Liver (tissue), 9 donors: ENCODE data around the gene RASAL1. TPM values are rescaled to one million over a fixed set of nuclear protein-coding genes. Genes with fewer than 3 reads are reported as not detected.

Experiments used
- DNase-seq: peaks from one replicate; pipeline ENCODE4 v3.0.0-alpha.2; 2017; ENCODE audit warnings: low spot score
- H3K27ac ChIP-seq, 2 donors: one replicate each; pipeline ENCODE4 v1.7.0; 2013; ENCODE audit warnings: inconsistent platforms in 2 of 2, low read length in 2 of 2, control low read depth in 1 of 2, low read depth in 1 of 2, mild to moderate bottlenecking in 1 of 2
- H3K27me3 ChIP-seq, 4 donors: one replicate each; pipeline versions ENCODE4 v1.6.1 to v1.7.0; 2013; ENCODE audit warnings: low read length in 3 of 4, inconsistent platforms in 1 of 4, mild to moderate bottlenecking in 1 of 4, moderate library complexity in 1 of 4; ENCODE audit not compliant: control insufficient read depth in 4 of 4, insufficient read depth in 4 of 4
- H3K36me3 ChIP-seq, 4 donors: one replicate each; pipeline versions ENCODE4 v1.6.1 to v1.7.0; 2013; ENCODE audit warnings: low read length in 3 of 4, mild to moderate bottlenecking in 3 of 4, low read depth in 1 of 4, moderate library complexity in 1 of 4; ENCODE audit not compliant: control insufficient read depth in 4 of 4, insufficient read depth in 3 of 4
- H3K4me1 ChIP-seq, 4 donors: one replicate each; pipeline versions ENCODE4 v1.6.1 to v1.7.0; 2013; ENCODE audit warnings: low read length in 3 of 4, mild to moderate bottlenecking in 3 of 4, moderate library complexity in 1 of 4; ENCODE audit not compliant: control insufficient read depth in 4 of 4, insufficient read depth in 4 of 4
- H3K4me3 ChIP-seq, 3 donors: one replicate each; pipeline versions ENCODE4 v1.6.1 to v1.7.0; 2013; ENCODE audit warnings: low read length in 3 of 3, control low read depth in 1 of 3, low read depth in 1 of 3, mild to moderate bottlenecking in 1 of 3
- H3K9ac ChIP-seq, 2 donors: one replicate each; pipeline ENCODE4 v1.7.0; 2013; ENCODE audit warnings: low read length in 2 of 2, mild to moderate bottlenecking in 2 of 2, moderate library complexity in 2 of 2, control low read depth in 1 of 2, low read depth in 1 of 2
- H3K9me3 ChIP-seq, 4 donors: one replicate each; pipeline versions ENCODE4 v1.6.1 to v1.7.0; 2013; ENCODE audit warnings: low read length in 3 of 4; ENCODE audit not compliant: control insufficient read depth in 4 of 4
- EGR1 ChIP-seq, 2 donors: IDR thresholded peaks; 2 replicates each; pipeline ENCODE4 v1.6.1; 2016 to 2018; ENCODE audit warnings: antibody characterized with exemption in 2 of 2, low read depth in 2 of 2
- FOXA1 ChIP-seq: IDR thresholded peaks from 2 replicates; pipeline ENCODE4 v1.6.1; 2016; ENCODE audit warnings: antibody characterized with exemption
- FOXA2 ChIP-seq: IDR thresholded peaks from 2 replicates; pipeline ENCODE4 v1.6.1; 2016; ENCODE audit warnings: antibody characterized with exemption
- GABPA ChIP-seq, 2 donors: IDR thresholded peaks in 1 of 2; conservative IDR thresholded peaks in 1 of 2; 2 replicates each; pipeline ENCODE4 v1.6.1; 2016; ENCODE audit warnings: antibody characterized with exemption in 2 of 2, mild to moderate bottlenecking in 1 of 2, moderate library complexity in 1 of 2
- HNF4A ChIP-seq, 2 donors: conservative IDR thresholded peaks; 2 replicates each; pipeline ENCODE4 v1.6.1; 2016; ENCODE audit warnings: antibody characterized with exemption in 2 of 2, mild to moderate bottlenecking in 2 of 2
- HNF4G ChIP-seq: IDR thresholded peaks from 2 replicates; pipeline ENCODE4 v1.6.1; 2016; ENCODE audit warnings: antibody characterized with exemption
- JUND ChIP-seq, 2 donors: IDR thresholded peaks; 2 replicates each; pipeline ENCODE4 v1.6.1; 2016; ENCODE audit warnings: antibody characterized with exemption in 2 of 2
- RAD21 ChIP-seq, 2 donors: IDR thresholded peaks; 2 replicates each; pipeline ENCODE4 v1.6.1; 2016; ENCODE audit warnings: antibody characterized with exemption in 2 of 2, mild to moderate bottlenecking in 2 of 2
- RXRA ChIP-seq, 2 donors: IDR thresholded peaks; 2 replicates each; pipeline ENCODE4 v1.6.1; 2017 to 2018; ENCODE audit warnings: antibody characterized with exemption in 2 of 2, mild to moderate bottlenecking in 1 of 2
- SP1 ChIP-seq: IDR thresholded peaks from 2 replicates; pipeline ENCODE4 v1.6.1; 2018; ENCODE audit warnings: antibody characterized with exemption, mild to moderate bottlenecking
- TAF1 ChIP-seq: conservative IDR thresholded peaks from 2 replicates; pipeline ENCODE4 v1.6.1; 2016; ENCODE audit warnings: antibody characterized with exemption, mild to moderate bottlenecking
- YY1 ChIP-seq: IDR thresholded peaks from 2 replicates; pipeline ENCODE4 v1.6.1; 2016; ENCODE audit warnings: antibody characterized with exemption, mild to moderate bottlenecking
- WGBS: extraction: QIAGEN DNeasy Blood & Tissue Kit; methylation state at CpG from one replicate; pipeline ENCODE4 v1.1.7; 2013; 5-methylcytosine and 5-hydroxymethylcytosine counted together
- polyA plus RNA-seq, 2 donors: library from polyadenylated mRNA; stranded (reverse) in 1 of 2; unstranded in 1 of 2; fragments of 200-250 nt in 1 of 2; fragments of >200 nt in 1 of 2; fragmentation: Nextera tagmentation in 1 of 2; extraction: Ambion mirVana in 1 of 2; gene quantifications; one replicate each; pipeline versions ENCODE4 v1.2.1 to v1.2.3, GENCODE V29; 2013 to 2015
- total RNA-seq, 2 donors: library from RNA; depleted of rRNA; stranded (reverse); fragments of >200 nt; gene quantifications; one replicate each; pipeline ENCODE4 v1.2.3, GENCODE V29; 2014
- TF ChIP-seq, protein P1 (sequence below): IDR thresholded peaks from 2 replicates; pipeline ENCODE4 v1.6.1; 2016; ENCODE audit warnings: antibody characterized with exemption, mild to moderate bottlenecking
- TF ChIP-seq, protein P2 (sequence below): IDR thresholded peaks from 2 replicates; pipeline ENCODE4 v1.6.1; 2016; ENCODE audit warnings: antibody characterized with exemption
- TF ChIP-seq, protein P3 (sequence below): fragments of 150-350 bp; IDR thresholded peaks from 2 replicates; pipeline ENCODE4 v1.5.1; 2017; ENCODE audit warnings: improper control_type of control experiment, low read depth, low read length; ENCODE audit not compliant: missing input control
- donor health status: healthy.
- donor health status: healthy.
- donor health status: healthy.
- donor health status: healthy.
- donor health status: healthy.

The RASAL1 gene
- total and polyA plus RNA-seq, 4 donors: 0.20 to 0.33 (median 0.26) TPM

DNA sequence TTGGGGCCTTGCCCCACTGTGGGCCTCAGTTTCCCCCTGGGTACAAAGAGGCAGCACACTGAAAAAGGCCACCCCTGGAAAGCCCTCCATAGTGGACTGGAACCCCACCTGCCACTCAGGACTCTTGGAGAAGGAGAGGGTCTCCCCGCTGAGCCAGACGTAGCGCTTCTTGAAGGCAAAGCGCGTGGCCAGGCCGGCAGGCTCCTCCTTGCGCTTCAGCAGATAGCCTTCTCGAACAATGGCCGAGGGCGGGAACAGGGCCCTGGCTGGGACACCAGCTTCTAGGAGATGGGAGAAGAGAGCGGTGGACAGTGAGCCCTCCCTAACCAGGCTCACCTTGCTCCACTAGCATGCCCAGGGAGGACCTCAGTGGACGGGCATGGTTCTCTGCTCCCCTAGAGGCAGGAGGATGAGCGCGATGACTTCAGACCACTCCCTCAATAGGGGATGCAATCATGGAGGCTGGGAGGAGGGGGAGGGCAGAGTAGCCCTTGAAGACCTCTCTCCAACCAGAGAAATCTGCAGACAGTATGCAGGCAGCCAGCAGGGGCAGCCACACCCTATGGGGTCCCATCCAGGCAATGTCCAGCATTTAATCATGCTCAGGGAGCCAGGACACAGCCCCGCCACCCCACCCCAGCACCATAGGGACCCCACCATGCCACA lies 29.8 kb downstream of the RASAL1 start:
- no peak overlapping the region for H3K9ac ChIP-seq
- H3K27me3 ChIP-seq: no peaks in the 10 kb centered on the region
- no peaks in the 10 kb centered on the region for H3K36me3 ChIP-seq
- no peak overlapping the region for H3K27ac ChIP-seq
- H3K4me3 ChIP-seq: no peak overlapping the region
- 90% methylated on average over 15 of the region's 15 CpGs for WGBS
- no peaks in the 10 kb centered on the region for H3K9me3 ChIP-seq
- H3K4me1 ChIP-seq: peaks cover 0 to 6% (median 1%) of the 10 kb centered on the region in 4 donors
- TF ChIP-seq HNF4A (conservative IDR thresholded peaks at IDR 0.05): no peak
- DNase-seq: no peak

DNA sequence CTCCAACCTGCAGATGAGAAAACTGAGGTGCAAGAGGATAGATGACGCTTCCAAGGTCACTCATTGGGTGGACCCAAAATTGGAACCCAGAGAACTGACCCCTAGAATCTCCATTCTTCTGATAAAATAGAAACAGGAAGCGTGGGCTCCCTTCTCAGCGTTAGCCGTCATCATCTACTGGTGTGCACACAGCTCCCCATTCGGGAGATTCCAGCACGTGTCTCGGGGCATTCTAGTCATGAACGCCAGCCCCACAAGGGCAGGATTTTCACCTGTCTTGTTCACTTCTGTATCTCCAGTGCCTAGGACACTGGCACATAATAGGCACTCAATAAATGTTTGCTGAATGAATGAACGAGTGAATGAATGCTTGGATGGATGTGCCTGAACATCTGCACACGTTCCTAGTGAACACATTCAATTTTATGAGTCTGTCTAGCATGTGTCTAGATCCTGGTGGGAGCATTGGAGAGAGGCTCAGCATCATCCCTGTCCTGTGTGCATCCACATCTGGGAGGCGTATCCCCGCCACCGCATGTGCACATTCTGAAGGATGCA lies 30.5 kb downstream of the RASAL1 start:
- Histone ChIP-seq H3K27me3 (no peaks in the 10 kb centered on the region), H3K9ac (no peak overlapping the region), H3K36me3 (no peaks in the 10 kb centered on the region), H3K4me3 (no peak overlapping the region), H3K9me3 (no peaks in the 10 kb centered on the region), H3K27ac (no peak overlapping the region), H3K4me1 (peaks cover 0 to 6% (median 1%) of the 10 kb centered on the region in 4 donors)
- no peak for TF ChIP-seq RAD21 (IDR thresholded peaks at IDR 0.05)
- TF ChIP-seq, protein P1, sequence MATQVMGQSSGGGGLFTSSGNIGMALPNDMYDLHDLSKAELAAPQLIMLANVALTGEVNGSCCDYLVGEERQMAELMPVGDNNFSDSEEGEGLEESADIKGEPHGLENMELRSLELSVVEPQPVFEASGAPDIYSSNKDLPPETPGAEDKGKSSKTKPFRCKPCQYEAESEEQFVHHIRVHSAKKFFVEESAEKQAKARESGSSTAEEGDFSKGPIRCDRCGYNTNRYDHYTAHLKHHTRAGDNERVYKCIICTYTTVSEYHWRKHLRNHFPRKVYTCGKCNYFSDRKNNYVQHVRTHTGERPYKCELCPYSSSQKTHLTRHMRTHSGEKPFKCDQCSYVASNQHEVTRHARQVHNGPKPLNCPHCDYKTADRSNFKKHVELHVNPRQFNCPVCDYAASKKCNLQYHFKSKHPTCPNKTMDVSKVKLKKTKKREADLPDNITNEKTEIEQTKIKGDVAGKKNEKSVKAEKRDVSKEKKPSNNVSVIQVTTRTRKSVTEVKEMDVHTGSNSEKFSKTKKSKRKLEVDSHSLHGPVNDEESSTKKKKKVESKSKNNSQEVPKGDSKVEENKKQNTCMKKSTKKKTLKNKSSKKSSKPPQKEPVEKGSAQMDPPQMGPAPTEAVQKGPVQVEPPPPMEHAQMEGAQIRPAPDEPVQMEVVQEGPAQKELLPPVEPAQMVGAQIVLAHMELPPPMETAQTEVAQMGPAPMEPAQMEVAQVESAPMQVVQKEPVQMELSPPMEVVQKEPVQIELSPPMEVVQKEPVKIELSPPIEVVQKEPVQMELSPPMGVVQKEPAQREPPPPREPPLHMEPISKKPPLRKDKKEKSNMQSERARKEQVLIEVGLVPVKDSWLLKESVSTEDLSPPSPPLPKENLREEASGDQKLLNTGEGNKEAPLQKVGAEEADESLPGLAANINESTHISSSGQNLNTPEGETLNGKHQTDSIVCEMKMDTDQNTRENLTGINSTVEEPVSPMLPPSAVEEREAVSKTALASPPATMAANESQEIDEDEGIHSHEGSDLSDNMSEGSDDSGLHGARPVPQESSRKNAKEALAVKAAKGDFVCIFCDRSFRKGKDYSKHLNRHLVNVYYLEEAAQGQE: no peak
- 80% methylated on average over 13 of the region's 13 CpGs for WGBS
- DNase-seq: no peak

DNA sequence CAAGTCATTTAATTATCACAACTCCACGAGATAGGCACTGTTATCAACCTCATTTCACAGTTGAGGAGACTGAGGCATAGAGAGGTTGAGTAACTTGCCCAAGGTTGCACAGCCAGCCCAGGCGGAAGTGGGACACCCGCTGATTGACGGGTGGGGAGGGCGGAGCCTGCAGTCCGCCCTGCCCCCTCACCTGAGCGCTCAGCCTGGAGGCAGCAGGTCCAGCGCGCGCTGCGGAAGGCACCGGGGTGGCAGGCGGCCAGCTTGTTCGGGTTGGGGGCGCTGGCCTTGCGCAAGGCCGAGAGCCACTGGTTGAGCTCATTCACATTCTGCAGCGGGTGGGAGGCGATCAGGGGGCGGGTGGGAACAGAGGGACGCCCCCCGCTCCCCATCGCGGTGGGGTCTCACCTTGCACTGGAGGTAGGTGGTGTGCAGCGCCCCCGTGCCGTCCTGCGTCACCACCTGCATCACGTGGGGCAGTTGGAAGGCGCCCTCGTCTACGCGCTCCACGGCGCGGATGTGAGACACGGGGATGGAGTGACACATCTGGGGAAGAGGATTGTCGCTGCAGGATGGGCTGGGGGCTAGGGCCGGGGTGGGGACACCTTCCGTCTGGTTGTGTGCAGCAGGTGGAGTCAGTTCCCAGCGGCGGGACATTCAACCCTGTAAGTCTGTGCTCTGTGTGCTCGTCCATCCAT lies 31.7 kb downstream of the RASAL1 start:
- no peak for DNase-seq
- WGBS: 14% methylated on average over 43 of the region's 43 CpGs
- Histone ChIP-seq H3K9ac (no peak overlapping the region), H3K27me3 (no peaks in the 10 kb centered on the region), H3K36me3 (no peaks in the 10 kb centered on the region), H3K27ac (no peak overlapping the region), H3K9me3 (no peaks in the 10 kb centered on the region), H3K4me3 (no peak overlapping the region), H3K4me1 (peaks cover 0 to 6% (median 1%) of the 10 kb centered on the region in 4 donors)
- TF ChIP-seq RAD21 (IDR thresholded peaks at IDR 0.05): no peak
- TF ChIP-seq JUND (IDR thresholded peaks at IDR 0.05): no peak
- TF ChIP-seq, protein P1: no peak
- TF ChIP-seq TAF1: no peak
- no peak for TF ChIP-seq HNF4A (conservative IDR thresholded peaks at IDR 0.05)
- TF ChIP-seq, protein P2, sequence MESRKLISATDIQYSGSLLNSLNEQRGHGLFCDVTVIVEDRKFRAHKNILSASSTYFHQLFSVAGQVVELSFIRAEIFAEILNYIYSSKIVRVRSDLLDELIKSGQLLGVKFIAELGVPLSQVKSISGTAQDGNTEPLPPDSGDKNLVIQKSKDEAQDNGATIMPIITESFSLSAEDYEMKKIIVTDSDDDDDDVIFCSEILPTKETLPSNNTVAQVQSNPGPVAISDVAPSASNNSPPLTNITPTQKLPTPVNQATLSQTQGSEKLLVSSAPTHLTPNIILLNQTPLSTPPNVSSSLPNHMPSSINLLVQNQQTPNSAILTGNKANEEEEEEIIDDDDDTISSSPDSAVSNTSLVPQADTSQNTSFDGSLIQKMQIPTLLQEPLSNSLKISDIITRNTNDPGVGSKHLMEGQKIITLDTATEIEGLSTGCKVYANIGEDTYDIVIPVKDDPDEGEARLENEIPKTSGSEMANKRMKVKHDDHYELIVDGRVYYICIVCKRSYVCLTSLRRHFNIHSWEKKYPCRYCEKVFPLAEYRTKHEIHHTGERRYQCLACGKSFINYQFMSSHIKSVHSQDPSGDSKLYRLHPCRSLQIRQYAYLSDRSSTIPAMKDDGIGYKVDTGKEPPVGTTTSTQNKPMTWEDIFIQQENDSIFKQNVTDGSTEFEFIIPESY: no peak
- TF ChIP-seq YY1: no peak
- no peak for TF ChIP-seq HNF4G
- TF ChIP-seq FOXA2: no peak
- TF ChIP-seq, protein P3, sequence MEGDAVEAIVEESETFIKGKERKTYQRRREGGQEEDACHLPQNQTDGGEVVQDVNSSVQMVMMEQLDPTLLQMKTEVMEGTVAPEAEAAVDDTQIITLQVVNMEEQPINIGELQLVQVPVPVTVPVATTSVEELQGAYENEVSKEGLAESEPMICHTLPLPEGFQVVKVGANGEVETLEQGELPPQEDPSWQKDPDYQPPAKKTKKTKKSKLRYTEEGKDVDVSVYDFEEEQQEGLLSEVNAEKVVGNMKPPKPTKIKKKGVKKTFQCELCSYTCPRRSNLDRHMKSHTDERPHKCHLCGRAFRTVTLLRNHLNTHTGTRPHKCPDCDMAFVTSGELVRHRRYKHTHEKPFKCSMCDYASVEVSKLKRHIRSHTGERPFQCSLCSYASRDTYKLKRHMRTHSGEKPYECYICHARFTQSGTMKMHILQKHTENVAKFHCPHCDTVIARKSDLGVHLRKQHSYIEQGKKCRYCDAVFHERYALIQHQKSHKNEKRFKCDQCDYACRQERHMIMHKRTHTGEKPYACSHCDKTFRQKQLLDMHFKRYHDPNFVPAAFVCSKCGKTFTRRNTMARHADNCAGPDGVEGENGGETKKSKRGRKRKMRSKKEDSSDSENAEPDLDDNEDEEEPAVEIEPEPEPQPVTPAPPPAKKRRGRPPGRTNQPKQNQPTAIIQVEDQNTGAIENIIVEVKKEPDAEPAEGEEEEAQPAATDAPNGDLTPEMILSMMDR: no peak
- no peak for TF ChIP-seq FOXA1
- TF ChIP-seq GABPA (IDR thresholded peaks at IDR 0.05 in 1 of 2, conservative IDR thresholded peaks at IDR 0.05 in 1 of 2): no peak
- TF ChIP-seq RXRA (IDR thresholded peaks at IDR 0.05): no peak
- no peak for TF ChIP-seq SP1
- no peak for TF ChIP-seq EGR1 (IDR thresholded peaks at IDR 0.05; ENCODE audit: low read depth in 2 of 2)
